Coronary artery (tissue), 2 donors: ENCODE data around the gene RSRC2.

Experiments used
- DNase-seq: peaks from one replicate; pipeline ENCODE4 v3.0.0-alpha.2; 2017; ENCODE audit warnings: low spot score
- H3K27ac ChIP-seq, 2 donors: fragments of 200-600 bp; sonication (generic); one replicate each; pipeline ENCODE4 v1.5.1; 2016 to 2019
- H3K4me3 ChIP-seq: fragments of 200-600 bp; sonication (generic); 2 replicates; pipeline ENCODE4 v1.5.1; 2016; ENCODE audit warnings: mild to moderate bottlenecking, moderate library complexity
- CTCF ChIP-seq: fragments of 200-600 bp; sonication (generic); IDR thresholded peaks from one replicate; pipeline ENCODE4 v1.5.1; 2019; ENCODE audit warnings: antibody characterized with exemption

Gene RSRC2

DNA sequence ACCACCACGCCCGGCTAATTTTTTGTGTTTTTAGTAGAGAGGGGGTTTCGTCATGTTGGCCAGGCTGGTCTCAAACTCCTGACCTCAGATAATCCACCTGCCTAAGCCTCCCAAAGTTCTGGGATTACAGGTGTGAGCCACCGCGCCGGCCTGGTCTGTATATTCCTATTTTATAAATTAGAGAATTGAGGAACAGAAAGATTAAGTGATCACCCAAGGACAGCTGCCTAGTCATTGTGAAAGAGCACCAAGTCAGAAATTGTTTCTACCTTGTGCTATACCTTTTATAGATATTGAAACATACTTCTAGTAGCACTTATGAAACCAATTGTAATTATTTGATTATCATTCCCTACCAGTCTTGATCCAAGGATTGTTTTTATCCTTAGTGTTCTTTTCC is 2.3 kb upstream of the RSRC2 start:
- no peak for DNase-seq
- H3K4me3 ChIP-seq: no peak overlapping the region
- no peak for TF ChIP-seq CTCF
- H3K27ac ChIP-seq: no peak overlapping the region

DNA sequence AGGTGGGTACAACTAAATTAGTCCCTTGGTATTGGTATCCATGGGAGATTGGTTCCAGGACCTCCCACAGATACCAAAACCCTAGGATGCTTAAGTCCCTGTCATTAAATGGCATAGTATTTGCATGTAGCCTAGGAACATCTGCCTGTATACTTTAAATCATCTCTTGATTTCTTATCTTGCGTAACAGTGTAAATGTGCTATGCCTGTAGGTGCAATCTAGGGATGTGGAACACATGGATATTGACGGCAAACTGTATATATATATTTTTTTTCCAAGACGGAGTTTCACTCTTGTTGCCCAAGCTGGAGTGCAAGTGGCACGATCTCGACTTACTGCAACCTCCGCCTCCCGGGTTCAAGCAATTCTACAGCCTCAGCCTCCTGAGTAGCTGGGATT is 1.8 kb upstream of the RSRC2 start:
- Histone ChIP-seq H3K27ac (no peak overlapping the region), H3K4me3 (no peak overlapping the region)
- no peak for TF ChIP-seq CTCF
- DNase-seq: no peak

DNA sequence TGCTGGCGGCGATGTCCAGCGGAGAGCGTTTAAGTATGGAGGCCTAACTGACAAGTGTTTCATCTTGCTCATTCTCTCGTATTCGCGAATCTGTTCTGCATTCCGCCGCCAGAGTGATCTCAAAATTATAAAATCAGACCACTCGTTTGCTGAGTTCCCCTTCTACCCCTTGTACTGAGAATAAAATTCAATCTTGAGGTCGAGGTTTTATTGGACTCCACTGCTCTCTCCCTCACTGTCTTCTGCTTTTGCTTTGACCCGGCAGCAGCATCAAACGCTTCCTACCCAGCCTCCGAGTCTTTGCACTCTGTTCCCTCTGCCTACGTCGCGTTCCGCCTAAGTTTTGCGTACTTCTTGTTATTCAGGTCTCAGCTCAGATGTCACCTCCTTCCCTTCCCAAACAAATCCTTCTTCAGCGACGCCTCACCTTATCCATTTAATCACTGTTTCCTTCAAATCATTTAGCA is 775 bp upstream of the RSRC2 start:
- peak overlapping the region in 1 of 2 donors; percentile 67 for H3K27ac ChIP-seq

DNA sequence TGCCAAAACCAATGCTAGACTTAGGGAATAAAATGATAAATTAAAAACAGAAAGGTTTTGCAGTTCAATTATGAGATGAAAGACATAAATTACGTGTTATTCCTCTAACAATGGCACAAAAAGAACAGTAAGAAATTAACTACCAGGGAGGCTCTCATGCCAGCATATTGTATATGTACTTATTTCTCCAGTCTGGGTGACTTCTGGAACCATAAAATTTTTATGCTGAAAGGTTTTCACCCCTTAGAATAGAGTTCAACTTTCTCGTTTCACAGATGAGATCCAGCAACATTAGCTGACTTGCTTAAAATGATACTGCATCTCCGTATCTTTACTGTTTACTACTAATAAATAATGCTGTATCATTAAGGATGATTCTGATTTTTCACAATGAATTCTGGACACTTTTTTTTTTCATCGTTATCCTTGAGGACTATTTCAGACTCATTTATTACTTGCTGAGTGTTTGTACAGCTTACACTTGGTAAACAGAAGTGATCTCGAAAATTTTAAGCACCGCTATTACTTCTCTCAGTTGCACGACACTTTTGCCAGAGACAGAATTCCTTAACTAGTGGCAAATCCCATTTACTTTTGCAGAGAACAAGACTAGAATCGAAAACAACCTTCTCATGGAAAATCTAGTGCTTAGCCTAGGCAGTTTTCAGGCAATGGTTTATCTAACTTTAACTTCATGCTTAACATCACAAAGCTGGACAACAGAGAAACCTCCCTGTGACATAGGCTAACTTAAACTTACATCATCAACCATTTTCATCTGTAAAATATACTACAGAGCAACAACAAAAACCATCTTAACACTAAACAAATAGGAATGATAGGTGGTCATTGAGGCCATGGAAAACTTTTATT is 2.7 kb downstream of the RSRC2 start:
- DNase-seq: no peak
- TF ChIP-seq CTCF: no peak
- H3K4me3 ChIP-seq: peak overlapping the region; percentile 81
- H3K27ac ChIP-seq: peak overlapping the region in 1 of 2 donors; percentile 71

More for the DNA sequence above, 775 bp upstream of the RSRC2 start:
- peak overlapping the region; percentile 77 for H3K4me3 ChIP-seq
- TF ChIP-seq CTCF: no peak
- no peak for DNase-seq

DNA sequence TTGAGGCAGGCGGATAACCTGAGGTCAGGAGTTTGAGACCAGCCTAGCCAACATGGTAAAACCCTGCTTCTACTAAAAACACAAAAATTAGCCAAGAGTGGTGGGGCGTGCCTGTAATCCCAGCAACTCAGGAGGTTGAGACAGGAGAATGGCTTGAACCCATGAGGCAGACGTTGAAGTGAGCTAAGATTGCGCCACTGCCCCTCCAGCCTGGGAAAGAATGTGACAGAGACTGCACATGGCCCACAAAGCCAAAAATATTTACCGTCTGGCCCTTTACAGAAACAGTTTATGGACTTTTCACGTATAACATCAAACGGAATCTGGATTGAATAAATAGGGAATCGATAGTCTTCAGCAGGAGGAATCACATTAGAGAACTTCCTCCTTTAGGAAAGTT is 3.5 kb downstream of the RSRC2 start:
- peak overlapping the region; percentile 81 for H3K4me3 ChIP-seq
- H3K27ac ChIP-seq: peak overlapping the region in 1 of 2 donors; percentile 45
- no peak for DNase-seq

GRCh38 chr12:122520676-122521075 is 6.1 kb downstream of the RSRC2 start:
- no peak overlapping the region for H3K4me3 ChIP-seq
- no peak for DNase-seq
- no peak for TF ChIP-seq CTCF
- no peak overlapping the region for H3K27ac ChIP-seq

More for the DNA sequence above, 3.5 kb downstream of the RSRC2 start:
- TF ChIP-seq CTCF: no peak

DNA sequence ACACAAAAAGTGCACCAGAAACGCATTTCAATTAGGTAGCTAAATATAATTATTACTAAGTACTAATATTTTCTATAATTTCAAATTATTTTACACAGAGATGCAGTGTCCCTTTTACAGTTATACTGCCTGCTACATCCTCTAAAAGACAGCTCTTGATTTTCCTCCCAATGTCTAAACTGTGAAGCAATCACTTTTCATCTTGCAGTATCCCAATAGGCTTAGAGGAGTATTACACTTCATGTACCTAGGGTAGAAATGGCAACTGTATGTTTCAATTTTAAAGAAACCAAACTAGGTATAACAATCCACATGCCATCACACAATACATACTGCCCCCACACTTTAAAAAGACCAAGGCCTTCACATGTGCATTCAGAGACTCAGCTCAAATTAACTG is 7.3 kb downstream of the RSRC2 start:
- no peak overlapping the region for H3K27ac ChIP-seq
- DNase-seq: no peak
- no peak overlapping the region for H3K4me3 ChIP-seq
- no peak for TF ChIP-seq CTCF
